LNCaP clone FGC (cell line): ENCODE results near the gene C1QTNF12.

ENCODE experiments used
- DNase-seq: peaks from one replicate; pipeline ENCODE4 v3.0.0-alpha.2; 2011; ENCODE audit warnings: low read depth
- H3K4me3 ChIP-seq: 2 replicates; pipeline ENCODE4 v1.5.1; 2011; ENCODE audit warnings: mild to moderate bottlenecking, low read depth, low read length, control low read depth
- CTCF ChIP-seq: IDR thresholded peaks from 2 replicates; pipeline ENCODE4 v1.5.1; 2012; ENCODE audit warnings: mild to moderate bottlenecking; ENCODE audit not compliant: control insufficient read depth, insufficient read depth; ENCODE audit errors: extremely low read depth

Gene C1QTNF12

GRCh38 chr1:1235016-1235744 is 11.3 kb downstream of the C1QTNF12 start:
- DNase-seq = no peak
- H3K4me3 ChIP-seq = no peak overlapping the region
- no peak for TF ChIP-seq CTCF

- TF ChIP-seq CTCF = no peak
- no peak for DNase-seq
- peak overlapping the region; percentile 24 for H3K4me3 ChIP-seq
Observed at GRCh38 chr1:1234180-1234808, 12.2 kb downstream of the C1QTNF12 start.

- TF ChIP-seq CTCF = no peak
- DNase-seq = peak; percentile 47
- peak overlapping the region; percentile 24 for H3K4me3 ChIP-seq
Observed at GRCh38 chr1:1233567-1233892, 13.0 kb downstream of the C1QTNF12 start.

GRCh38 chr1:1232796-1233566 is 13.5 kb downstream of the C1QTNF12 start:
- no peak for TF ChIP-seq CTCF
- no peak for DNase-seq
- H3K4me3 ChIP-seq = peak overlapping the region; percentile 24

- no peak for DNase-seq
- H3K4me3 ChIP-seq = peak within 1 kb of the TSS; percentile 87
- TF ChIP-seq CTCF = no peak
Observed at GRCh38 chr1:1232208-1232795, 14.2 kb downstream of the C1QTNF12 start, which contains the start of gene B3GALT6. B3GALT6 (plus strand) TSS chr1:1232237; CDS start chr1:1232279, 42 bp downstream.

GRCh38 chr1:1231400-1232207 is 14.9 kb downstream of the C1QTNF12 start, which contains the start of gene SDF4:
SDF4 (minus strand) TSS chr1:1232001; CDS start chr1:1228772, 3,229 bp downstream.
- no peak for TF ChIP-seq CTCF
- DNase-seq = peak; percentile 81
- H3K4me3 ChIP-seq = peak within 1 kb of the TSS; percentile 87
